B cell (primary cell): ENCODE data around the gene PUM1.

ENCODE experiments used
- CTCF ChIP-seq: fragments of 200-600 bp; IDR thresholded peaks from one replicate; pipeline ENCODE4 v1.8.0; 2022; ENCODE audit warnings: antibody characterized with exemption, mild to moderate bottlenecking
- EZH2 ChIP-seq: IDR thresholded peaks from 2 replicates; pipeline ENCODE4 v1.6.1; 2012; ENCODE audit warnings: borderline replicate concordance, low read depth, mild to moderate bottlenecking, moderate library complexity, low read length; ENCODE audit not compliant: insufficient read depth, poor library complexity, severe bottlenecking

GRCh38 chr1:30920827-30921226 is 144.7 kb downstream of the PUM1 start:
- no peak for TF ChIP-seq CTCF
- TF ChIP-seq EZH2: no peak
